Amniotic epithelial cell (primary cell): ENCODE data around the gene FGF21.

Source experiments
- DNase-seq: peaks from one replicate; pipeline ENCODE4 v3.0.0-alpha.2; 2010; ENCODE audit warnings: low read depth

The FGF21 gene

DNA sequence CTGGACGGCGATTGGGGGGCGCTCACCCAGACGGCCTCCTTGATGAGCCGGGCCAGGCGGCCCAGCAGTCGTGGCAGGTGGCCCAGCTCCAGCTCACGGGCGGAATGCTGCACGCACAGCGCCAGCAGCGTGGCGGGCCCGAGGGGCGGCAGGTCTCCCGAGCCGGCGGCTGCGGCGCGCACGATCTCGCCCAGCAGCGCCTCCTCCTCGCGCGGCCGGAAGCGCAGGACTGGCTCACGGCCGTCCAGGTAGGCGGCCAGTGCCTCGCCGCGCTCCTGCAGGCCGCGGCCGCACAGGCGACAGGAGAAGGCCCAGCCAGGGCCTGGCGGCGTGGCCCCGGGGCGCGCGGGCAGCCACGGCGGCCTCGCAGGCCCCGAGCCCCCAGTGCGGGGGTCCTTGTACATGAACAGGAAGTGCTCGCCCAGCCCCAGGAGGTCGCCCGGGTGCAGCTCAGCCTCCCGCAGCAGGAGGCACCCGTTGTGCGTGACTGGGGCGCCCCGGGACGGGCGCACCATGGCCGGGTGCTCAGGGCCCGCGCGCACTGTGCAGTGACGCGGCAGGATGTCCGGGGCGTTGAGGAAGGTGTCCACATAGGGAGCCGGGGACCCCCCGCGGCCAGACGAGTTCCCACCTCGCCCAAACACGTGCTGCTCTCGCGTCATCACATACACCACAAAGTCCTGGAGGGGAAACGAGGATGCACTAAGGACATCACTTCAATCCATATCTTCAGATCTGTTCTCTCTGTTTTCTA, 26.2 kb upstream of the FGF21 start:
- no peak for DNase-seq

GRCh38 chr19:48731452-48731851, 23.9 kb upstream of the FGF21 start:
- no peak for DNase-seq

DNA sequence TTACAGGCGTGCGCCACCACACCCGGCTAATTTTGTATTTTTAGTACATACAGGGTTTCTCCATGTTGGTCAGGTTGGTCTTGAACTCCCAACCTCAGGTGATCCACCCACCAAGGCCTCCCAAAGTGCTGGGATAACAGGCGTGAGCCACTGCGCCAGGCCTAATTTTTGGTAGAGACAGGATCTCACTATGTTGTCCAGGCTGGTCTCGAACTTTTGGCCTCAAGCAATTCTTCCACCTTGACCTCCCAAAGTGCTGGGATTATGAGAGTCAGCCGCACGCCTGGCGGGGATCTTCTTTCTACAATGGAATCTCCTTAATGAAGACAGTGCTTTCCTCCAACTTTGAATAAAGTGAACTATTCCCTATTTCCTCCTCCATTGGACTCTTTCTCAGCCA, 20.7 kb upstream of the FGF21 start:
- DNase-seq = no peak

- peak; percentile 40 for DNase-seq
Measured at GRCh38 chr19:48735031-48735615, 20.2 kb upstream of the FGF21 start.

GRCh38 chr19:48737360-48737998, 17.8 kb upstream of the FGF21 start:
- no peak for DNase-seq

GRCh38 chr19:48738557-48739403, 16.5 kb upstream of the FGF21 start:
- DNase-seq = peak; percentile 71

DNA sequence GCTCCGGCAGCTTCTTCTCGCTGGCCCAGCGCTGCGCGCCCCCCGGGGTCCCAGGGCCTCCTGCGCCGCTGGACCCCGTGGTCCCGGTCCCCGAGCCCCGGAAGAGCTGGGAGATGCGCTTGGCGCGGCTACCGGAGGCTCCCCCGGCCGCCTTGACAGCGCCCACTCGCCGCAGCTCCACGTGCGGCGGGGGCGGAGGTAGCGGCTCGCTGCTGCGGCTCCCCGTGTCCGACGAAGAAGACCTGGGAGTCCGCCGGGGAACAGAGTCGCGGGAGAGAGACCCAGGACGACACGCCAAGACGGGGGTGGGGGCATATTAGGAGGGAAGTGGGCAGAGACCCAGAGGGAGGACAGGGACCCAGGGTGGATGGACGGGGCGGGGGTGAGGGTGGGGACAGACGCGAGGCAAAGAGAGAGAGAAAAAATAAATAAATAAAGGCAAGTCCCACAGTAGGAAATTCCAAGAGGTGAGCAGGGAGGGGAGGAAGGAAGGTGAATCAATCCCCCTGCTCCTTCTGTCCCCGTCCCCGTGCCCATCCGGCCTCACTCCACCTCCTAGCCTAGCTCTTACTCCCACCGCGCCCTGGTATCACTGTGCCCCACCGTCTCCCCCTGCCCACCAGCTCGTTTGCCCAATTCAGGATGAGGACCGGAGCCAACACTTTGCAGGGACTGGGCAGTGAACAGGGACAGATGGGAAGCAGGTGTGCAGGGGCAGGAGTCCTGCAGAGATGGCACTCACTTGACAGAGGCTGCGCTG, 15.7 kb upstream of the FGF21 start:
- no peak for DNase-seq

GRCh38 chr19:48740164-48740972, 15.0 kb upstream of the FGF21 start, which contains the start of gene RASIP1:
Gene RASIP1, minus strand, starts transcription at chr19:48740610. Its CDS starts 328 bp downstream, at chr19:48740282.
- no peak for DNase-seq

DNA sequence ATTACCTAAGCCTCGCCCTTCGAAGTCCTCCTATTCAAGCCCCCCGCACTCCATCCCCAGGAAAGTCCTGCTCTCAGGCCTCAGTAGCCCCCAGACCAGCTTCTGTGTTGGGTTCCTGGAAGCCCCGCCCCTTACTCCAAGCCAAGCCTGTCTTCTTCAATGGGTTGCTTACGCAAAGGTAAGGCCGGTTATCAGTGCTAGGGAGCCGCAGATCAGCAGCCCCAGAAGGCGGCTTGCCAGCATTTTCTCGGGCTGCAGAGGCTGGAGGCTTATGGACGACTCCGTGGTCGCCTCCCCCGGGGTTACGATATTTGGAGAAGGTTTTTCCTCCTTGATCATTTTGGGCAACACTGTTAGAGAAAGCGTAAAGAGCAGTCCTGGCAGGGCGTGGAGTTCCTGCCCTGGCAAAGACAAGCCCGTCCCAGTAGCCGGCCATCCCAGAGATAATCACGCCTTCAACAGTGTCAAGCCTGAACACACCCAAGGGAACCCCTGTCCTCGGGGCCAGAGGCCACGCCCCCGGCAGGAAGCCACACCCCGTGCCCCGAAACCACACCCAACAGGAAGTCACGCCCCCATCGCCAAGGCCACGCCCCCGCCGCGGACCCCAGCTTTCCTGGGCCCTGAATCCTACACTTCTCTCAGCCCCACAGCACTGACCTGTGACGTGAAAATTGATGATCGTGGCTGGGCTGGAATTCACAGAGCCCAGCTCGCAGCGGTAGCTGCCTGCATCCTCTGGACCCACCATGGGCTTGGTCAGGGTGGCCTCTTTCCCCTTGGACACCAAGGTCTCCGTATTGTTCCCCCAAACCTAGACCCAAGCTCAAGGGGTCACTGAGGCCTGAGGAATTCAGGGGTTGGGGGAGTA, 14.0 kb upstream of the FGF21 start:
- DNase-seq = peak; percentile 31

GRCh38 chr19:48742096-48742495, 13.2 kb upstream of the FGF21 start:
- DNase-seq = no peak

GRCh38 chr19:48745208-48745995, 9.9 kb upstream of the FGF21 start:
- peak; percentile 66 for DNase-seq

DNA sequence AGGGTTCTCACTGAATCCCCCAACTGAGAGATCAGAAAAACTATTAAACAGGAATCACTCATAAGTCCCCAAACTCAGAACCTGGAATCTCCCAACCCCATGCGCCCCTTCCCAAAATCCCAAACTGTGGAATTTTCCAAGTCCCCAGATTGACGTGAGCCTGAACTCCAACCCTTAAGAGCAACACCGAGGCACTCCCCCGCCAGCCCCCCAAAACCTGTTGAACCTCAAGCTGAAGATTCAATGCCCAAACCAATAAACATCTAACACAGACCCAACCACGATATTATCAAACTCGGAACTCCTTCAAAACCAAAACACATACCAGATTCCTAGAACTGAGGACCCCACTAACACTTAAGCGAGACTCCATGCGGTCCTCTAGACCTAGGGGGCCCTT, 9.2 kb upstream of the FGF21 start:
- no peak for DNase-seq

GRCh38 chr19:48746738-48747575, 8.4 kb upstream of the FGF21 start, which contains the start of gene IZUMO1:
Gene IZUMO1, minus strand, starts transcription at chr19:48746909. Its CDS starts 1,050 bp downstream, at chr19:48745859.
- peak; percentile 88 for DNase-seq

DNA sequence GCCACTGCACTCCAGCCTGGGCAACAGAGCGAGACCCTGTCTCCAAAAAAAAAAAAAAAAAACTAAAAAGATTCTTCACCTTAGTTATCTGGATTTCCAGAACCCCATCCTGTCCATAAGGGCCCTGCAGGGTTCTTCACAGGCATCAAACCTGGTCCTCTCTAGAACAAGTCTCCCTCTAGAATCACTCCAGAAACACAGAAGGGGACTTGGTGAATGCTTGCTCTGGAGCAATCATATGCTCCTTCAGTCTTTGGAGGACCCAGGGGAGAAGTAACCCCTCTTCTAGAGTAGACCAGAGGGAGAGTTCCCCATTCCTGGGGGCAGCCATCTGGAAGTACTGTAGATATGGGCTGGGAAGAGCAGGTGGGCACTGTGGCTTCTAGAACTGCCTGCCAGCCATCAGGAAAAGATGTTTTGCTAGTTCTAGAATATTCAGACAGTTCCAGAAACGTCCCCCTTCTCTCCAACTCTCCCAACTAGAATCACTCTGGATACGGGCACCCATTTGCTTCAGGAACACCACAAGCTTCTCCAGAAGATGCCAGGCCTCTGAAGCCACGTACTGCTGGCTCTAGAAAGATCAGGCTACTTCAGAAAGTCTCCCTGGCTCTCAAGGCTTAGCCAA, 5.6 kb upstream of the FGF21 start:
- DNase-seq = no peak

- DNase-seq = no peak
Measured at GRCh38 chr19:48750351-48750750, 5.0 kb upstream of the FGF21 start.

DNA sequence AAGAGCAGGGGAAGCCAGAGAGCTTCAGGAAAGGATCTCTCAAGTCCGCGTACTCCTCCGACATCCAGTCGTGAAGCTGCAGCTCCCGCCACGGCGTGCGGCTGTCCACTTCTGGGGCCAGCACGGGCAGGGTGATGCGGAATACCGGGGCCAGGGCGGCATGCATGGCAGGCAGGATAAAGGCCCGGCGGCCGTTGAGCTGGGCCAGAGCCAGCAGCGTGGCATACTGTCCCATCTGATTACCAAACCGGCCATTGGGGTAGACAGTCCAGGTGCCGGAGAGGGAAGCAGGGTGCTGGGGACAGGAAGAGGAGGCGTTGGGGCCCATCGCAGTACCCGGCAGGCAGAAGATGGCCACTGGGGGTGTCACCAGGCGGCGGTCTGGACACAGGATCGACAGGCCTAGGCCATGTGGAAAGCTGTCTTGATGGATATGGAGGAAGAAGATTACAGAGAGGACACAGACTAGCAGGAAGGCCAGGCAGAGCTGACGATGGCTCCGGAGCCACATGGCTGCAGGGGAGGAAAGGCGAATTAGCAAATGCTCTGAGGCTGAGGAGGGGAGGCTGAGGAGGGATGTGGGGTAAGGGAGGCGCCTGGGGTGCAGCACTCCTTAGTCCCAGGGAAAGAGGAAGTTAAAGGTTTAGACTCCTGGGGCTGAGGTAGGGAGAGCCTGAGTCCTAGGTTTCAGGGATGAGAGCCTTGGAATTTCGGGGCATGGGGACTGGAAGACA, 4.4 kb upstream of the FGF21 start:
- no peak for DNase-seq
